GM23338 (cell line): ENCODE results near the gene WASL.

Experiments
- CREB1 ChIP-seq: fragments of 250-450 bp; sonication (Bioruptor Pico); IDR thresholded peaks from 2 replicates; pipeline ENCODE4 v1.5.0; 2020; ENCODE audit warnings: low read depth, mild to moderate bottlenecking, moderate library complexity
- EZH2 ChIP-seq: fragments of 200-600 bp; sonication (generic); IDR thresholded peaks from one replicate; pipeline ENCODE4 v1.8.0; 2017; ENCODE audit warnings: antibody characterized with exemption, mild to moderate bottlenecking, low read depth; ENCODE audit not compliant: unreplicated experiment
- EZH2phosphoT487 ChIP-seq: fragments of 200-600 bp; sonication (generic); IDR thresholded peaks from one replicate; pipeline ENCODE4 v1.8.1; 2018; ENCODE audit warnings: antibody characterized with exemption; ENCODE audit not compliant: unreplicated experiment
- JUNB ChIP-seq: IDR thresholded peaks from one replicate; pipeline ENCODE4 v1.6.1; 2016; ENCODE audit warnings: antibody characterized with exemption; ENCODE audit not compliant: unreplicated experiment
- POLR2AphosphoS5 ChIP-seq: IDR thresholded peaks from 2 replicates; pipeline ENCODE4 v1.6.1; 2016; ENCODE audit warnings: antibody characterized with exemption, low read depth
- STAT1 ChIP-seq: IDR thresholded peaks from one replicate; pipeline ENCODE4 v1.6.1; 2016; ENCODE audit warnings: antibody characterized with exemption; ENCODE audit not compliant: unreplicated experiment
- ZNF114 ChIP-seq: fragments of 250-450 bp; sonication (Bioruptor Pico); IDR thresholded peaks from 2 replicates; pipeline ENCODE4 v1.5.0; 2020; ENCODE audit warnings: mild to moderate bottlenecking, moderate library complexity
- TF ChIP-seq, protein P1 (sequence below), 2 experiments: fragments of 200-600 bp in 1 of 2; sonication (generic) in 1 of 2; conservative IDR thresholded peaks; 2 replicates each; pipeline versions ENCODE4 v1.5.1 to v1.6.1; 2016 to 2017; ENCODE audit warnings: antibody characterized with exemption in 2 of 2, low read depth in 2 of 2, mild to moderate bottlenecking in 2 of 2, moderate library complexity in 1 of 2
- TF ChIP-seq, protein P2 (sequence below): IDR thresholded peaks from one replicate; pipeline ENCODE4 v1.6.1; 2018; ENCODE audit warnings: antibody characterized with exemption; ENCODE audit not compliant: unreplicated experiment

DNA sequence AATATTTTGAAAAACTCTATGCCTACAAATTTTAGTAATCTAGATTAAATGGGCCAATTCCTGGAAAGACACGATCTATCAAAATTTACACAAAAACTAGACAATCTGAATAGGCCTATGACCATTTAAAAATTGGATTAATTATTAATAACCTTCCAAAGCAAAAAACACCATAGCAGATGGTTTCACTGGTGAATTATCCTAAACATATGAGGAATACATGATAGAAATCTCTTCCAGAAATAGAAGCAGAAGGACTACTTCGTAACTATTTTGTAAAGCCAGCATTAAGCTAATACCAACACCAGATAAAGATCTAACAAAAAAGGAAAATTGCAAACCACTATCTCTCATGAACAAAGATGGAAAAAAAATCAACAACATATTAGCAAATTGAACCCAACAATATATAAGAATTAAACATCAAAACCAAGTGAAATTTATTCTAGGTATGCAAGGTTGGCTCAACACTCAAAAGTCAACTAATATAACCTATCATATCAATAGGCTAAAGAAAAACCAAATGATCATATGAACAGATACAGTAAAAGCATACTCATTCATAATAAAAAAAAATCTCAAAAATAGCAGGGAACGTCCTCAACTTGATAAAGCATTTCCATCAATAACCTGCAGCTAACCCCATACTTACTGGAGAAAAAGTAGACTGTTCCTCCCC is 16.3 kb downstream of the WASL start:
- TF ChIP-seq, protein P1, sequence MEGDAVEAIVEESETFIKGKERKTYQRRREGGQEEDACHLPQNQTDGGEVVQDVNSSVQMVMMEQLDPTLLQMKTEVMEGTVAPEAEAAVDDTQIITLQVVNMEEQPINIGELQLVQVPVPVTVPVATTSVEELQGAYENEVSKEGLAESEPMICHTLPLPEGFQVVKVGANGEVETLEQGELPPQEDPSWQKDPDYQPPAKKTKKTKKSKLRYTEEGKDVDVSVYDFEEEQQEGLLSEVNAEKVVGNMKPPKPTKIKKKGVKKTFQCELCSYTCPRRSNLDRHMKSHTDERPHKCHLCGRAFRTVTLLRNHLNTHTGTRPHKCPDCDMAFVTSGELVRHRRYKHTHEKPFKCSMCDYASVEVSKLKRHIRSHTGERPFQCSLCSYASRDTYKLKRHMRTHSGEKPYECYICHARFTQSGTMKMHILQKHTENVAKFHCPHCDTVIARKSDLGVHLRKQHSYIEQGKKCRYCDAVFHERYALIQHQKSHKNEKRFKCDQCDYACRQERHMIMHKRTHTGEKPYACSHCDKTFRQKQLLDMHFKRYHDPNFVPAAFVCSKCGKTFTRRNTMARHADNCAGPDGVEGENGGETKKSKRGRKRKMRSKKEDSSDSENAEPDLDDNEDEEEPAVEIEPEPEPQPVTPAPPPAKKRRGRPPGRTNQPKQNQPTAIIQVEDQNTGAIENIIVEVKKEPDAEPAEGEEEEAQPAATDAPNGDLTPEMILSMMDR (conservative IDR thresholded peaks at IDR 0.05; ENCODE audit: low read depth in 2 of 2), result no peak
- TF ChIP-seq CREB1, result no peak
- no peak for TF ChIP-seq POLR2AphosphoS5
- TF ChIP-seq, protein P2, sequence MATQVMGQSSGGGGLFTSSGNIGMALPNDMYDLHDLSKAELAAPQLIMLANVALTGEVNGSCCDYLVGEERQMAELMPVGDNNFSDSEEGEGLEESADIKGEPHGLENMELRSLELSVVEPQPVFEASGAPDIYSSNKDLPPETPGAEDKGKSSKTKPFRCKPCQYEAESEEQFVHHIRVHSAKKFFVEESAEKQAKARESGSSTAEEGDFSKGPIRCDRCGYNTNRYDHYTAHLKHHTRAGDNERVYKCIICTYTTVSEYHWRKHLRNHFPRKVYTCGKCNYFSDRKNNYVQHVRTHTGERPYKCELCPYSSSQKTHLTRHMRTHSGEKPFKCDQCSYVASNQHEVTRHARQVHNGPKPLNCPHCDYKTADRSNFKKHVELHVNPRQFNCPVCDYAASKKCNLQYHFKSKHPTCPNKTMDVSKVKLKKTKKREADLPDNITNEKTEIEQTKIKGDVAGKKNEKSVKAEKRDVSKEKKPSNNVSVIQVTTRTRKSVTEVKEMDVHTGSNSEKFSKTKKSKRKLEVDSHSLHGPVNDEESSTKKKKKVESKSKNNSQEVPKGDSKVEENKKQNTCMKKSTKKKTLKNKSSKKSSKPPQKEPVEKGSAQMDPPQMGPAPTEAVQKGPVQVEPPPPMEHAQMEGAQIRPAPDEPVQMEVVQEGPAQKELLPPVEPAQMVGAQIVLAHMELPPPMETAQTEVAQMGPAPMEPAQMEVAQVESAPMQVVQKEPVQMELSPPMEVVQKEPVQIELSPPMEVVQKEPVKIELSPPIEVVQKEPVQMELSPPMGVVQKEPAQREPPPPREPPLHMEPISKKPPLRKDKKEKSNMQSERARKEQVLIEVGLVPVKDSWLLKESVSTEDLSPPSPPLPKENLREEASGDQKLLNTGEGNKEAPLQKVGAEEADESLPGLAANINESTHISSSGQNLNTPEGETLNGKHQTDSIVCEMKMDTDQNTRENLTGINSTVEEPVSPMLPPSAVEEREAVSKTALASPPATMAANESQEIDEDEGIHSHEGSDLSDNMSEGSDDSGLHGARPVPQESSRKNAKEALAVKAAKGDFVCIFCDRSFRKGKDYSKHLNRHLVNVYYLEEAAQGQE, result no peak
- no peak for TF ChIP-seq ZNF114 (CRISPR knock-in tag)
- TF ChIP-seq EZH2, result no peak
- TF ChIP-seq STAT1, result no peak
- TF ChIP-seq JUNB, result no peak
- TF ChIP-seq EZH2phosphoT487, result no peak
